WTC11 (cell line): ENCODE measurements around the gene PAM.

Experiments used
- ELF4 ChIP-seq: sonication (generic); formaldehyde crosslinking; IDR thresholded peaks from 2 replicates; pipeline ENCODE4 v1.8.1; 2022; ENCODE audit warnings: low read depth, mild to moderate bottlenecking, moderate library complexity, missing genetic modification reagents
- GRHL2 ChIP-seq: fragments of 250-450 bp; sonication (Bioruptor Pico); IDR thresholded peaks from 2 replicates; pipeline ENCODE4 v1.8.0; 2022; ENCODE audit warnings: mild to moderate bottlenecking, moderate library complexity; ENCODE audit not compliant: insufficient replicate concordance, severe bottlenecking
- TF ChIP-seq, protein P1 (sequence below): fragments of 200-600 bp; IDR thresholded peaks from 2 replicates; pipeline ENCODE4 v1.8.0; 2022; ENCODE audit warnings: antibody characterized with exemption

DNA sequence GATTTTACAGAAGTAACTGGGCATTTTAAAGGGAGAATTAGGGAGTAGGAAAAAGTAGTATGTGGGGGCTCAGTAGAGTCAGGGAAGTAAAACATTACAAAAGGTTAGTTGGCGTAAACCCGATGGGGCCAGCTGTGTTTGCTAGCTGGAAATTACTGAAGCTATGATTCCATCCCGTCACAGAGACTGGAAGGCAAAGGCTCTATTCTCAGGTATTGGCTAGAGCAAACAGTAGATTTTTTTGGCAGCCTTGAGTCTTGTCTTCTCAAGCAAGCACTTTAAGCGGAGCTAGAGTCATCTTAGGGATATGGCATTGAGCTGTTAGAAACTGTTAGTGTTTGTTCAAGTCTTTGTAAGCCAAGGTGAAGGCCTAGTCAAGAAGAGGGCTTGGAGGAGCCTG lies 121.5 kb downstream of the PAM start:
- TF ChIP-seq GRHL2 (no peak), ELF4 (CRISPR knock-in tag) (no peak)
- TF ChIP-seq, protein P1, sequence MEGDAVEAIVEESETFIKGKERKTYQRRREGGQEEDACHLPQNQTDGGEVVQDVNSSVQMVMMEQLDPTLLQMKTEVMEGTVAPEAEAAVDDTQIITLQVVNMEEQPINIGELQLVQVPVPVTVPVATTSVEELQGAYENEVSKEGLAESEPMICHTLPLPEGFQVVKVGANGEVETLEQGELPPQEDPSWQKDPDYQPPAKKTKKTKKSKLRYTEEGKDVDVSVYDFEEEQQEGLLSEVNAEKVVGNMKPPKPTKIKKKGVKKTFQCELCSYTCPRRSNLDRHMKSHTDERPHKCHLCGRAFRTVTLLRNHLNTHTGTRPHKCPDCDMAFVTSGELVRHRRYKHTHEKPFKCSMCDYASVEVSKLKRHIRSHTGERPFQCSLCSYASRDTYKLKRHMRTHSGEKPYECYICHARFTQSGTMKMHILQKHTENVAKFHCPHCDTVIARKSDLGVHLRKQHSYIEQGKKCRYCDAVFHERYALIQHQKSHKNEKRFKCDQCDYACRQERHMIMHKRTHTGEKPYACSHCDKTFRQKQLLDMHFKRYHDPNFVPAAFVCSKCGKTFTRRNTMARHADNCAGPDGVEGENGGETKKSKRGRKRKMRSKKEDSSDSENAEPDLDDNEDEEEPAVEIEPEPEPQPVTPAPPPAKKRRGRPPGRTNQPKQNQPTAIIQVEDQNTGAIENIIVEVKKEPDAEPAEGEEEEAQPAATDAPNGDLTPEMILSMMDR, result no peak
